ENCODE results near the gene DYSF.

DYSF gene

GRCh38 chr2:71714601-71715240 is 261.4 kb downstream of the DYSF start:
- peak; percentile 9 for DNase-seq

DNA sequence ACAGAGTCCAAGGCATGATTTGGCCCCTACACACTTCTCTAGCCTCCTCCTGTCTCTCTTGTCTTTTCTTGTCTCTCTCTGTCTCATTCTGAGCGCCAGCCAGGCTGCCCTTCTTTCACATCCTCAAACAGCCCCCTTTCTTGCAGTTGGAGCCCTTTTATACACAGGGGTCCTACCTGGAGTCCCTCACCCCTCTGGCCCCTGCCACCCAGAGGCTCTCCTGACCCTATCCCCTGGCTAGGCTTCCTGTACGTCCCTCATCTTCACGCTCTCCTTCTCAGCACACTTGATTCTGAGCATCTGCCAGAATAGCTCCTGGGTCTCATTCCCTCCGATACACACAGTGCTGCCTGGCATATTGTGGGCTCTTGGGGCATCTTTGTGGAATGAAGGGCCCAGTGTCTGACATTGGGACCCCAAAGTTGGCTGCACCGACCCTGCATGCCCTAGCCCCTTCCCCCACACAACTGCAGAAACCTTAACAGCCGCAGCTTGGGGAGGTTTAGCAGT is 261.9 kb downstream of the DYSF start:
- DNase-seq, result peak; percentile 13

DNA sequence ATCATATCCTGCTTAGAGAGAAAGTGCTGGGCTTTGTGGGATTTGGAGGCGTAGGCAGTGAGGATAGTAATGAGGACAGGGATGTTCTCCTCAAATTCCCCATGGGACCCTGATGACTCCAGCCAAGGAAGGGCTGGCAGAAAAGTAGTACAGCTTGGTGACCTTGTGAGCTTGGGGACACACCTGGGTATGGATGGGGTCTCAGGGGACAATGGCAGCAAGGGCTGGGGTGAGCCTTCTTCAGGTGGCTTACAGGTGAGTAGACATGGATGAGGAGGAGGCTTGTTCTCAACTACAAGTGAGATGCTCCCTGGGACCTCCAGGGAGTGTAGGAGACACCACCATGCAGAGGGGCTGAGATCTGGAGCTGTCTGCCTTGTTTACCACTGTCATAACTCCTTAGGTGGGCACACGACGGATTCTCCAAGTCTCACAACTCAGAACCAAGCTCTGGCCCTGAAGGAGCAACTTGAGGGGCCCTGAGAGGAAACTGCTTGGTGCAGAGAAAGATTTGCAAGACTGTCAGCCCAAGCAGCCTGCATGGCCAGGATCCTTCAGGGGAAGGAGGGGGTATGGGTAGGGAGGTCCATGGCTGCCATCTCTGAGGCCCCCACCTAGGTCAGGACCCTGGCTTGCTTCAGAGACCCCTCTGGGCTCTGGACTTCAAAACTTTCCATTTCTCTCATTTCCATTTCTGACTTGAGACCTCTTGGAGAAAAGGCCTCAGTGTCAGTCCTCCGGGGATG is 262.8 kb downstream of the DYSF start:
- peak; percentile 15 for DNase-seq

- peak; percentile 89 for DNase-seq
Observed at GRCh38 chr2:71716697-71717624, 263.6 kb downstream of the DYSF start.

DNA sequence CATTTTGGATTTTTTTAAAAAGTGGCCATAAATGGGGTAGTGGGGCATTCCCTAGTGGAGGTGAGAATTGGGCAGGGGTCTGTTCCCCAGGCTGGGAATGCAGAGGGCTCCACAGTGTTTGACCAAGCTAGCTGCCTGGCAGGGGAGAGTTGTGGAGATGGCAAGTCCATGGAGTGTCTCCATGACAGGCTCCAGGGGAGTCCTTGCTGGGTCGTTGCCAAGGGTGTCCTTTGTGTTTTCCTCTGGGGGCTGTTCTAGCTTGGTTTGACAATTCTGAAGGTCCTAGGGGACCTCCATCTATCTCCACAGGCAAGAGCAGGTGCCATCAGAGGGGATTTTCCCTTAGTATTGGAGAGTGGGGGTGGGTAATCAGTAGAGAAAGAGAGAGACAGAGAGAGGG is 265.3 kb downstream of the DYSF start:
- DNase-seq, result no peak

GRCh38 chr2:71719520-71720282 is 266.3 kb downstream of the DYSF start:
- DNase-seq, result no peak

DNA sequence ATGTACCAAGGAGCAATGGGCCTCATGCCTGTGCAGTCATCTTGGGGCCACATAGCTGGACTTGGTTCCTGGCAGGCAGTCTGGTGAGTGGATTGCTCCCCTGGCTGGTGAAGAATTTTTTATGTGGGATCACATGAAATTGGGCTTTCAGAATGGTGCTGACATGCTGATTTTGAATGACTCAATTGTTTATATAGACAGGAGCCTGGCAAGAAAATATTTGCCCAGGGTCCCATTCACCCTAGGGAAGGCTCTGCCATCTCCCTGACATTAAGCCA is 266.9 kb downstream of the DYSF start:
- no peak for DNase-seq

DNA sequence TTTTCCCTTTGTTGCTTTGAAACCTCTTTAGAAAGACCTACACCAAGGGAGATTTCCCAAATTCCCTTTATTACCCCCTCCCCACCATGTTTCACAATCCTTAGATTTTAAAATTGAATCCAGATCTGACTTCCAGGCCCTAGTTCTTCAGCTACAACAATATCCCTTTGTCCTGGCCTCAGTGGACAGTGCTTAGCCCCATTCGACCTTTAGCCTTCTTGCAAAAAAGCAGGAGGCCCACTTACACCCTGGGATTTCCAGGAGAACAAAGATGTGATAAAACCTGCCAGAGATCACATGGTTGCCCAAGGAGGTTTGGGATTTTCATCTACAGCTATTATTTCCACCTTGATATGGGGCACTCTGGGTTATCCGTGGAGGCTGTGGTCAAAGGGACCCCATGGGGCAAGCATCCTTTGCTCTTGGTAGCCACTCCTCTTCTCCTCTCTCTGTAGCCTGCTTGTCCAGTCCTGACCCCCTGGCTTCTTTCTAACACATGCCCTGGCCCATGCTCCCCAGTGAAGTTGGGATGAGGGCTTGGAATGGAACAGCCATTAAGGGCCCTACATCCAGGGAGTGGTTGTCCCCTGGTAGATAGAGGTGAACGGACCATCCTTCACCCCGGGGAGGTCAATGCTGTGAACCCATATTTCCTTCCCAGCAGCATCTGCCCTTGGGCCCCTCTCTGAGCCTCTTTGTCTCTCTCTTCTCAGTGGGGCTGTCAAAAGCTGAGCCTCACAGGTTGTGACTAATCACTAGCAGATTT is 267.4 kb downstream of the DYSF start:
- DNase-seq, result peak; percentile 20

DNA sequence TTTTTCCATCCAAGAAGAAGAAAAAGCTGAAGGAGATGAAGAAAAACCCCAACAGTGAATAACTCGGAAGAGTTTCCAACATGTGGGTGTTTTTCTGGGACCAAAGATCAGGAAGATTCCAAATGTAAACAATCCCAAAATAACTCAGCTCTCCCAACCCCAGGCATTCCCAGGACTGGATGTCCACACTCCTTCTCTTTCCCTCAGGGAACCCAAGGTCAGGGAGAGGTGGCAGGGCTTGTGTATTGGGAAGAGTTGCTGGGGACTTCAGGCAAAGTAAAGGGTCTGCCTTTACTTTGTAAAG is 268.0 kb downstream of the DYSF start:
- peak; percentile 32 for DNase-seq

GRCh38 chr2:71721669-71722068 is 268.3 kb downstream of the DYSF start:
- DNase-seq, result peak; percentile 23

DNA sequence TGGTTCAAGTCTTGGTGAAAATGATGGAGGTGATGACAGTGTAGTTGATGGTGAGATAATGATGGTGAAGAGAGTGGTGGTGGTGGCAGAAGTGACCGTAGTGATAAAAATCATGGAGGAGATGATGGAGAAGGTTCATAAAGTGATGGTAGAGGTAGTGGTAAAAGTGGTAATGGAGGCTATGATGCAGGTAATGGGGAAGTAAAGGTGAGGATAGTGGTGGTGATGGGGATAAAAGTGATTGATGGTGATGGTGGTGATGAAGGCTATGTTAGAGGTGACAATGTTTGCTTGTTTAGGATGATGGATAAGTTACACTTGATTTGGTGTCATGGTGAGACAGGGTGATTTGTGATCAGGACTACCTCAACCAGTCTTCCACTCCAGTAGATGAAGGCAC is 268.9 kb downstream of the DYSF start:
- DNase-seq, result no peak

DNA sequence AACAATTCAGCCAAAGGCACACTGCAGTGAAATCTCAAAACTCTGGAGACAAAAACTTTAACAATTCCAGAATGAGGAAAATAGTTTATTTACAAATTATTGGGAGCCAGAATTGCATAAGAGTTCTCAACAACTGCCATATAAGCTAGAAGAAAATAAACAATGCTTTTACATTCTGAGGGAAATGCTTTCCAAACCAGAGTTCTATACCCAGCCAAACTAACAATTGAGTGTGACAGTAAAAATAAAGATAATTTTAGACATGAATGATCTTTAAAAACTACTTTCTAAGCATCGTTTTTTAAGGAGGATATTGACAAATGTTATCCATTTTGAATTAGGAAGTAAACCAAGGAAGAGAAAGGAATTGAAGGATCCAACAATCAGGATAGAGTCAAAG is 271.4 kb downstream of the DYSF start:
- no peak for DNase-seq

- DNase-seq, result peak; percentile 3
Observed at GRCh38 chr2:71725836-71726235, 272.5 kb downstream of the DYSF start.

DNA sequence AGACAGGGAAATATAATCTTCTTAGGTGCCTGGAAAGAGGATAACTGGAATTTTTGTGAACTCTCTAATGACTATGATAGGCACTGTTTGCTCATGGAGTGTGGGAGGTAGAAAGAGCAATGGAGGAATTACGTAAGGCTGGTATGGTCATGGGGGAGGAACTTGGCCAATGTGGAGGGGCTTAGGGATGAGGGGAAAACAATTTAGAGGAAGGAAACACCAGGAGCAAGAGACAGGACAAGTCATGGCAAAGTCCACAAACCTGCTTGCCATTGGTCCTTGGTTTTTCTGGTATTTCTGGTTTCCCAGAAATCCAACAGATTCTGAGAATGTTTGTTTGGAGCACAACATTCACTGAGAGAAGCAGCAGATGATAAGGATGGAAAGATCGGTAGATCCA is 274.2 kb downstream of the DYSF start:
- DNase-seq, result no peak

DNA sequence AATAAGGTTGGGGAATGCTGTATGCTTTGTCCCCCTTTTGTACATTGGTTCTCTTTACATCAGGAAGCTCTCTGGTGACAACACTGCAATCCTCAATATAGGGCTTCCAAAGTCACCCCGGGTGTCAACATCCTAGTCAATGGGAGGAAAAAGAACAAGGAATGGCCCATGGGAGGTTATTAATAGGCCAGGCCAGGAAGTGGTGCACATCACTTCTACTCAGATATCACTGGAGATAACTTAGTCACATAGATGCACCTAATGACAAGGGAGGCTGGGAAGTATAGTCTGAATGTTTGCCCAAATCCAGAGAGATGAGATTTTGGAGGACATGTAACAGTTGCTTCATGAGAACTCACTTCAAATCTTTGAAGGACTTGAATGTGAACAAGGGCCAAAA is 274.7 kb downstream of the DYSF start:
- no peak for DNase-seq

- DNase-seq, result no peak
Observed at GRCh38 chr2:71730785-71731383, 277.5 kb downstream of the DYSF start.

DNA sequence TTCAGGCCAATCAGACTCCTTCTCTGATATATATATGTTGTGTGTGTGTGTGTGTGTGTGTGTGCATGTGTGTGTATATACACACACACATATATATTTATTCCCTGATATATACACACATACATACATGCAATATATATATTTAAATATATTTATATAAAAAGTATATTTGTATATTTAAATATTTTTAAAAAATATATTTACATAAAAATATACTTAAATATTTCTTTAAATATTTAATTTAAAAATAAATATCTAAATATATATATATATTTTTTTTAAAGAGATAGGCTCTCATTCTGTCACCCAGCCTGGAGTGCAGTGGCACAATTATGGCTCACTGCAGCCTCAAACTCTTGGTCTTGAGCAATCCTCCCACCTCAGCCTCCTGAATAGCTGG is 281.3 kb downstream of the DYSF start:
- no peak for DNase-seq

- DNase-seq, result no peak
Observed at GRCh38 chr2:71735676-71736075, 282.3 kb downstream of the DYSF start.
